HEK293 (cell line): ENCODE results near the gene OPA3.

Source experiments
- CTCF ChIA-PET: fragments of 350-600 bp; formaldehyde crosslinking; extraction: SDS; loops from one replicate; lab custom pipeline; 2021; ENCODE audit warnings: antibody characterized with exemption; lab: Yijun Ruan, JAX
- POLR2A ChIA-PET: fragments of 300-600 bp; formaldehyde crosslinking; extraction: SDS; loops from one replicate; lab custom pipeline; 2020; ENCODE audit warnings: antibody characterized with exemption, inconsistent platforms; lab: Yijun Ruan, JAX
- H3K27ac ChIP-seq: fragments of 200-500 bp; sonication (Bioruptor generic); 2 replicates; pipeline ENCODE4 v1.5.1; 2014; ENCODE audit warnings: low read depth, low read length, control low read depth, inconsistent platforms; ENCODE audit errors: extremely low read depth
- H3K36me3 ChIP-seq, 2 experiments: fragments of 200-500 bp in 1 of 2; sonication (Bioruptor generic) in 1 of 2; 1 replicate in 1 of 2; 2 replicates in 1 of 2; pipeline ENCODE4 v1.5.1; 2014 to 2017; ENCODE audit warnings: inconsistent platforms in 2 of 2, low read length in 2 of 2; ENCODE audit not compliant: control insufficient read depth in 2 of 2, insufficient read depth in 1 of 2
- H3K4me1 ChIP-seq: fragments of 200-500 bp; sonication (Bioruptor generic); 2 replicates; pipeline ENCODE4 v1.5.1; 2014; ENCODE audit warnings: mild to moderate bottlenecking, low read length, inconsistent platforms; ENCODE audit not compliant: control insufficient read depth, insufficient read depth
- H3K4me3 ChIP-seq: 2 replicates; pipeline ENCODE4 v1.5.1; 2011; ENCODE audit warnings: low read depth, mild to moderate bottlenecking, control low read depth, low read length, moderate library complexity
- H3K9me3 ChIP-seq: fragments of 200-500 bp; sonication (Bioruptor generic); 2 replicates; pipeline ENCODE4 v1.5.1; 2014; ENCODE audit warnings: low read depth, low read length, inconsistent platforms; ENCODE audit not compliant: control insufficient read depth, insufficient read depth
- ATF2 ChIP-seq: fragments of 450-650 bp; formaldehyde crosslinking; IDR thresholded peaks from 2 replicates; pipeline ENCODE4 v1.5.1; 2016; ENCODE audit warnings: missing biosample characterization, missing genetic modification characterization, low read depth
- BCL11B ChIP-seq: fragments of 450-650 bp; formaldehyde crosslinking; IDR thresholded peaks from 2 replicates; pipeline ENCODE4 v1.5.1; 2016; ENCODE audit warnings: low read depth, missing biosample characterization, missing genetic modification characterization
- EGR2 ChIP-seq: fragments of 450-650 bp; formaldehyde crosslinking; IDR thresholded peaks from 2 replicates; pipeline ENCODE4 v1.5.1; 2016; ENCODE audit warnings: low read depth, missing biosample characterization, missing genetic modification characterization
- IKZF3 ChIP-seq: fragments of 450-650 bp; IDR thresholded peaks from 2 replicates; pipeline ENCODE4 v1.5.0; 2018; ENCODE audit warnings: missing biosample characterization, mild to moderate bottlenecking, missing genetic modification characterization, moderate library complexity
- KLF10 ChIP-seq: fragments of 450-650 bp; IDR thresholded peaks from 2 replicates; pipeline ENCODE4 v1.5.1; 2018; ENCODE audit warnings: missing biosample characterization, mild to moderate bottlenecking, missing genetic modification characterization
- KLF9 ChIP-seq: fragments of 450-650 bp; formaldehyde crosslinking; IDR thresholded peaks from 2 replicates; pipeline ENCODE4 v1.5.1; 2016; ENCODE audit warnings: missing biosample characterization, missing genetic modification characterization, low read depth
- SP2 ChIP-seq: fragments of 450-650 bp; formaldehyde crosslinking; IDR thresholded peaks from 2 replicates; pipeline ENCODE4 v1.5.1; 2016; ENCODE audit warnings: missing biosample characterization, missing genetic modification characterization
- SP3 ChIP-seq: fragments of 450-650 bp; formaldehyde crosslinking; IDR thresholded peaks from 2 replicates; pipeline ENCODE4 v1.5.1; 2016; ENCODE audit warnings: missing biosample characterization, missing genetic modification characterization
- ZBTB10 ChIP-seq: fragments of 450-650 bp; formaldehyde crosslinking; IDR thresholded peaks from 2 replicates; pipeline ENCODE4 v1.5.1; 2016; ENCODE audit warnings: missing biosample characterization, missing genetic modification characterization
- ZBTB26 ChIP-seq: fragments of 450-650 bp; formaldehyde crosslinking; optimal IDR thresholded peaks from 2 replicates; pipeline ENCODE3; 2016; ENCODE audit warnings: missing biosample characterization, mild to moderate bottlenecking, missing genetic modification characterization
- ZFHX2 ChIP-seq: fragments of 450-650 bp; formaldehyde crosslinking; conservative IDR thresholded peaks from 2 replicates; pipeline ENCODE4 v1.5.1; 2016; ENCODE audit warnings: missing biosample characterization, missing genetic modification characterization
- ZFP3 ChIP-seq: fragments of 450-650 bp; formaldehyde crosslinking; IDR thresholded peaks from 2 replicates; pipeline ENCODE4 v1.5.1; 2016; ENCODE audit warnings: low read depth, missing biosample characterization, missing genetic modification characterization
- ZNF274 ChIP-seq, 2 experiments: fragments of 200-500 bp in 1 of 2; fragments of 450-650 bp in 1 of 2; sonication (Bioruptor generic) in 1 of 2; formaldehyde crosslinking in 1 of 2; IDR thresholded peaks; 2 replicates each; pipeline versions ENCODE4 v1.5.1 to v1.6.1; 2014 to 2016; ENCODE audit warnings: borderline replicate concordance in 1 of 2, inconsistent platforms in 1 of 2, low read length in 1 of 2, missing biosample characterization in 1 of 2, missing genetic modification characterization in 1 of 2
- ZNF391 ChIP-seq: fragments of 450-650 bp; formaldehyde crosslinking; IDR thresholded peaks from 2 replicates; pipeline ENCODE4 v1.5.1; 2016; ENCODE audit warnings: low read depth, missing biosample characterization, missing genetic modification characterization, borderline replicate concordance
- ZNF510 ChIP-seq: fragments of 450-650 bp; formaldehyde crosslinking; IDR thresholded peaks from 2 replicates; pipeline ENCODE4 v1.5.1; 2018; ENCODE audit warnings: mild to moderate bottlenecking, missing genetic modification characterization, missing biosample characterization; ENCODE audit not compliant: insufficient replicate concordance
- ZNF514 ChIP-seq: fragments of 450-650 bp; formaldehyde crosslinking; IDR thresholded peaks from 2 replicates; pipeline ENCODE4 v1.5.1; 2016; ENCODE audit warnings: missing biosample characterization, missing genetic modification characterization
- ZNF544 ChIP-seq: fragments of 450-650 bp; formaldehyde crosslinking; IDR thresholded peaks from 2 replicates; pipeline ENCODE4 v1.5.0; 2017; ENCODE audit warnings: missing biosample characterization, missing genetic modification characterization
- ZNF580 ChIP-seq: fragments of 450-650 bp; formaldehyde crosslinking; IDR thresholded peaks from 2 replicates; pipeline ENCODE4 v1.5.1; 2016; ENCODE audit warnings: missing biosample characterization, missing genetic modification characterization
- ZNF585B ChIP-seq: fragments of 450-650 bp; formaldehyde crosslinking; IDR thresholded peaks from 2 replicates; pipeline ENCODE4 v1.5.1; 2016; ENCODE audit warnings: missing biosample characterization, missing genetic modification characterization
- ZNF626 ChIP-seq: fragments of 450-650 bp; sonication (Bioruptor Pico); formaldehyde crosslinking; IDR thresholded peaks from 2 replicates; pipeline ENCODE4 v1.5.1; 2018; ENCODE audit warnings: missing biosample characterization, missing genetic modification characterization, inconsistent platforms
- ZNF677 ChIP-seq: fragments of 450-650 bp; IDR thresholded peaks from 2 replicates; pipeline ENCODE4 v1.5.0; 2018; ENCODE audit warnings: missing biosample characterization, mild to moderate bottlenecking, missing genetic modification characterization, moderate library complexity
- ZNF792 ChIP-seq: fragments of 450-650 bp; formaldehyde crosslinking; IDR thresholded peaks from 2 replicates; pipeline ENCODE4 v1.5.1; 2016; ENCODE audit warnings: missing biosample characterization, missing genetic modification characterization

OPA3 gene

GRCh38 chr19:45508417-45508860 is 76.2 kb downstream of the OPA3 start:
- no peaks in the 10 kb centered on the region for H3K36me3 ChIP-seq
- no peak for TF ChIP-seq ZFP3
- TF ChIP-seq KLF9 (tag by site-specific recombination), result peak; percentile 62; the same call in 1 of the 2 replicates
- peak; percentile 19 for TF ChIP-seq ZBTB26 (tag by site-specific recombination)
- no peak for TF ChIP-seq BCL11B (tag by site-specific recombination)
- no peak for TF ChIP-seq ZNF792 (tag by site-specific recombination)
- no peak for TF ChIP-seq ZNF391 (tag by site-specific recombination)
- peak; percentile 48 for TF ChIP-seq SP3 (tag by site-specific recombination)
- no peak for TF ChIP-seq ATF2 (tag by site-specific recombination)
- no peak for TF ChIP-seq ZNF274 (IDR thresholded peaks at IDR 0.05; ENCODE audit: low read length)
- TF ChIP-seq ZNF274 (tag by site-specific recombination; IDR thresholded peaks at IDR 0.05; ENCODE audit: borderline replicate concordance), result no peak
- TF ChIP-seq ZNF585B, result no peak
- TF ChIP-seq ZNF677, result no peak
- TF ChIP-seq ZNF544, result no peak
- TF ChIP-seq SP2 (tag by site-specific recombination), result peak; percentile 34; the same call in 1 of the 2 replicates
- TF ChIP-seq ZNF510 (tag by site-specific recombination), result no peak
- no peak for TF ChIP-seq ZNF514 (tag by site-specific recombination)
- peak; percentile 43; the same call in 1 of the 2 replicates for TF ChIP-seq ZFHX2 (tag by site-specific recombination)
- peak; percentile 92 for TF ChIP-seq IKZF3
- TF ChIP-seq ZBTB10, result peak; percentile 1; the same call in 1 of the 2 replicates
- TF ChIP-seq EGR2 (tag by site-specific recombination), result peak; percentile 21
- TF ChIP-seq ZNF580 (tag by site-specific recombination), result no peak
- TF ChIP-seq KLF10 (tag by site-specific recombination), result no peak
- TF ChIP-seq ZNF626, result no peak
- TF ChIP-seq, all 188 proteins: peak for 8
- Histone ChIP-seq H3K27ac (peak overlapping the region; percentile 82), H3K4me3 (peak overlapping the region; percentile 87), H3K9me3 (no peaks in the 10 kb centered on the region), H3K4me1 (peaks cover 15% of the 10 kb centered on the region)
- ChIA-PET POLR2A (interaction anchor here (0.7 to 1.6 kb wide), 6 partner anchors 12 to 207 kb away, joined by 3 to 4 read pairs (median 3); no protein-coding TSS in a partner anchor), CTCF (interaction anchor here (0.8 to 1.8 kb wide), 6 partner anchors 11 to 133 kb away, joined by 3 to 10 read pairs (median 3); no protein-coding TSS in a partner anchor)
